HepG2 (cell line): ENCODE data around the gene RBM26. TPM values are rescaled to one million over a fixed set of nuclear protein-coding genes. Genes with fewer than 3 reads are reported as not detected.

Source experiments
- ATAC-seq: fragments of 200-7000 bp; cut with Tn5 transposase; 3 replicates; pipeline ENCODE4 v1.9.1; 2020; ENCODE audit warnings: mild to moderate bottlenecking, moderate library complexity
- BruUV-seq: library from RNA; stranded (reverse); fragments of 400-500 nt; replicated peaks from 2 replicates; lab custom pipeline; 2021; lab: Mats Ljungman, UMichigan
- CTCF ChIA-PET: fragments of 300-600 bp; formaldehyde crosslinking; extraction: SDS; loops from one replicate; lab custom pipeline; 2021; ENCODE audit warnings: low total read pairs, inconsistent platforms, low intra/inter-chr PET ratio; lab: Yijun Ruan, JAX
- POLR2A ChIA-PET: fragments of 350-600 bp; sonication (Branson Sonifier 250); formaldehyde crosslinking; loops from one replicate; lab custom pipeline; 2020; ENCODE audit warnings: antibody characterized with exemption, inconsistent platforms; lab: Yijun Ruan, JAX
- DNase-seq: peaks from one replicate; pipeline ENCODE4 v3.0.0-alpha.2; 2015; ENCODE audit warnings: low spot score
- FAIRE-seq: peaks from 3 replicates; lab custom pipeline; 2011; peaks lifted over from hg19 to GRCh38; lab: Jason Lieb, UNC
- H2AFZ ChIP-seq: one replicate; pipeline ENCODE4 v1.6.1; 2011; ENCODE audit warnings: low read length, inconsistent platforms
- H3K27ac ChIP-seq: fragments of 300-600 bp; 3 replicates; pipeline ENCODE4 v1.8.0; 2011; ENCODE audit warnings: mixed run types, mild to moderate bottlenecking, mixed read lengths, low read length, inconsistent platforms; ENCODE audit not compliant: insufficient read depth; ENCODE audit errors: extremely low read length
- H3K27me3 ChIP-seq, 2 experiments: fragments of 200-600 bp in 1 of 2; 2 replicates in 1 of 2; 3 replicates in 1 of 2; pipeline versions ENCODE4 v1.6.0 to v1.8.0; 2011; ENCODE audit warnings: low read length in 2 of 2, mild to moderate bottlenecking in 2 of 2, moderate library complexity in 2 of 2, inconsistent platforms in 1 of 2; ENCODE audit not compliant: insufficient read depth in 2 of 2, control insufficient read depth in 1 of 2
- H3K36me3 ChIP-seq, 2 experiments: fragments of 200-600 bp in 1 of 2; replicated peaks in 1 of 2; 2 replicates in 1 of 2; 3 replicates in 1 of 2; pipeline versions ENCODE4 v1.5.1 to v1.8.0; 2011; ENCODE audit warnings: low read length in 2 of 2, inconsistent platforms in 1 of 2; ENCODE audit not compliant: insufficient read depth in 2 of 2, control insufficient read depth in 1 of 2
- H3K4me1 ChIP-seq: 2 replicates; pipeline ENCODE4 v1.5.1; 2012; ENCODE audit warnings: low read length, inconsistent platforms; ENCODE audit not compliant: insufficient read depth
- H3K4me2 ChIP-seq: 2 replicates; pipeline ENCODE4 v1.6.0; 2011; ENCODE audit warnings: low read depth, low read length, inconsistent platforms
- H3K4me3 ChIP-seq, 3 experiments: fragments of 200-600 bp in 1 of 3; sonication (generic), shearing (Covaris generic) in 1 of 3; replicated peaks in 1 of 3; 2 replicates each; pipeline ENCODE4 v1.5.1; 2011 to 2016; ENCODE audit warnings: low read length in 3 of 3, inconsistent platforms in 2 of 3, low read depth in 2 of 3, mild to moderate bottlenecking in 2 of 3, control low read depth in 1 of 3, mixed read lengths in 1 of 3; ENCODE audit not compliant: insufficient read depth in 1 of 3
- H3K79me2 ChIP-seq: one replicate; pipeline ENCODE4 v1.6.1; 2011; ENCODE audit warnings: low read length, inconsistent platforms; ENCODE audit not compliant: insufficient read depth
- H3K9ac ChIP-seq: 2 replicates; pipeline ENCODE4 v1.6.0; 2011; ENCODE audit warnings: mild to moderate bottlenecking, low read depth, low read length, inconsistent platforms; ENCODE audit not compliant: insufficient read depth
- H3K9me3 ChIP-seq: 2 replicates; pipeline ENCODE4 v1.5.1; 2012; ENCODE audit warnings: mild to moderate bottlenecking, low read length
- H4K20me1 ChIP-seq: 2 replicates; pipeline ENCODE4 v1.6.0; 2011; ENCODE audit warnings: inconsistent platforms, mild to moderate bottlenecking, low read length, moderate library complexity; ENCODE audit not compliant: insufficient read depth
- ATF7-NPFF ChIP-seq: sonication (generic); formaldehyde crosslinking; IDR thresholded peaks from 2 replicates; pipeline ENCODE4 v1.8.1; 2023; ENCODE audit warnings: mild to moderate bottlenecking, low read depth, missing genetic modification reagents, moderate library complexity
- HOXA5 ChIP-seq: sonication (generic); formaldehyde crosslinking; IDR thresholded peaks from 2 replicates; pipeline ENCODE4 v1.4.0; 2020; ENCODE audit warnings: missing genetic modification reagents
- KDM2A ChIP-seq: sonication (generic); formaldehyde crosslinking; IDR thresholded peaks from 2 replicates; pipeline ENCODE4 v1.4.0; 2020; ENCODE audit warnings: low read depth, missing genetic modification reagents, borderline replicate concordance
- NPAS2 ChIP-seq: sonication (generic); formaldehyde crosslinking; IDR thresholded peaks from 2 replicates; pipeline ENCODE4 v1.8.0; 2022; ENCODE audit warnings: mild to moderate bottlenecking, missing genetic modification reagents, borderline replicate concordance
- PHF5A ChIP-seq: IDR thresholded peaks from one replicate; pipeline ENCODE4 v1.6.1; 2018; ENCODE audit warnings: low read depth, missing genetic modification reagents; ENCODE audit not compliant: unreplicated experiment
- TAF1 ChIP-seq: sonication (generic); formaldehyde crosslinking; IDR thresholded peaks from 2 replicates; pipeline ENCODE4 v1.4.0; 2020; ENCODE audit warnings: missing genetic modification reagents
- TARDBP ChIP-seq: sonication (generic); formaldehyde crosslinking; IDR thresholded peaks from 2 replicates; pipeline ENCODE4 v1.8.0; 2022; ENCODE audit warnings: mild to moderate bottlenecking, missing genetic modification reagents
- ZBTB8A ChIP-seq: sonication (generic); formaldehyde crosslinking; IDR thresholded peaks from 2 replicates; pipeline ENCODE4 v1.4.0; 2020; ENCODE audit warnings: mild to moderate bottlenecking, low read depth, missing genetic modification reagents, borderline replicate concordance
- ZNF326 ChIP-seq: sonication (generic); formaldehyde crosslinking; IDR thresholded peaks from 2 replicates; pipeline ENCODE4 v1.4.0; 2020; ENCODE audit warnings: missing genetic modification reagents, borderline replicate concordance
- ZNF468 ChIP-seq: sonication (generic); formaldehyde crosslinking; IDR thresholded peaks from 2 replicates; pipeline ENCODE4 v1.8.0; 2022; ENCODE audit warnings: mild to moderate bottlenecking, moderate library complexity, missing genetic modification reagents
- ZNF484 ChIP-seq: sonication (generic); formaldehyde crosslinking; IDR thresholded peaks from 2 replicates; pipeline ENCODE4 v1.5.1; 2020; ENCODE audit warnings: mild to moderate bottlenecking, low read depth, missing genetic modification reagents, borderline replicate concordance
- ZNF501 ChIP-seq: sonication (generic); formaldehyde crosslinking; IDR thresholded peaks from 2 replicates; pipeline ENCODE4 v1.5.1; 2020; ENCODE audit warnings: mild to moderate bottlenecking, moderate library complexity, missing genetic modification reagents
- ZSCAN20 ChIP-seq: sonication (generic); formaldehyde crosslinking; IDR thresholded peaks from 2 replicates; pipeline ENCODE4 v1.4.0; 2020; ENCODE audit warnings: missing genetic modification reagents, mild to moderate bottlenecking, borderline replicate concordance
- ZSCAN25 ChIP-seq: sonication (generic); formaldehyde crosslinking; IDR thresholded peaks from 2 replicates; pipeline ENCODE4 v1.8.0; 2022; ENCODE audit warnings: mild to moderate bottlenecking, missing genetic modification reagents
- WGBS: methylation state at CpG from one replicate; pipeline ENCODE4 v1.1.6; 2017; ENCODE audit warnings: low lambda C conversion rate; 5-methylcytosine and 5-hydroxymethylcytosine counted together
- in situ Hi-C: cut with HindIII; loops from 2 replicates; pipeline ENCODE4 v1.10.0; 2017; ENCODE audit warnings: low pct_unique_long_range_greater_than_20kb; ENCODE audit not compliant: extremely low pct_ligation_motif_present
- intact Hi-C: fragments of 100-400 bp; cut with micrococcal nuclease; formaldehyde crosslinking; loops from one replicate; pipeline ENCODE4 v1.10.0; 2022; ENCODE audit not compliant: unreplicated experiment
- polyA plus RNA-seq, 8 experiments: library from polyadenylated mRNA; depleted of rRNA in 3 of 8; stranded (reverse) in 7 of 8; unstranded in 1 of 8; fragments of >200 nt; fragmentation: Illumina TruSeq in 4 of 8; extraction: Trizol in 4 of 8; gene quantifications; 2 replicates each; pipeline versions ENCODE4 v1.2.1 to v1.2.3, GENCODE V29; 2011 to 2016; ENCODE audit warnings: low read depth in 4 of 8, missing spikeins in 1 of 8, mixed read lengths in 1 of 8; ENCODE audit not compliant: insufficient read depth in 1 of 8
- total RNA-seq, 5 experiments: library from RNA; depleted of rRNA; stranded (reverse); fragments of >200 nt; fragmentation: Illumina TruSeq; extraction: Trizol; gene quantifications; 2 replicates each; pipeline ENCODE4 v1.2.3, GENCODE V29; 2016; ENCODE audit warnings: low read depth in 1 of 5
- TF ChIP-seq, protein P1 (sequence below): fragments of 450-650 bp; IDR thresholded peaks from 2 replicates; pipeline ENCODE4 v1.6.1; 2017
- TF ChIP-seq, protein P2 (sequence below): sonication (generic); formaldehyde crosslinking; IDR thresholded peaks from 2 replicates; pipeline ENCODE4 v1.4.0; 2020; ENCODE audit warnings: missing genetic modification reagents
- TF ChIP-seq, protein P3 (sequence below): sonication (generic); formaldehyde crosslinking; IDR thresholded peaks from 2 replicates; pipeline ENCODE4 v1.4.0; 2020; ENCODE audit warnings: missing genetic modification reagents

The RBM26 gene
- total and polyA plus RNA-seq, 2 of the 13 experiments (the other 11 are each of a cell fraction or from before 2014, with no cell fraction given), result 19.4 to 34.4 TPM

GRCh38 chr13:79409828-79410227, 3.8 kb upstream of the RBM26 start:
- BruUV-seq, result no TSS peak
- DNase-seq (no peak), ATAC-seq (no peak), FAIRE-seq (no peak)
- no peak overlapping the region for H3K27ac ChIP-seq
- H3K27me3 ChIP-seq, result no peaks in the 10 kb centered on the region; a peak in 1 of 5 replicates
- no peak overlapping the region for H3K4me2 ChIP-seq
- H3K79me2 ChIP-seq, result peaks cover 23% of the 10 kb centered on the region
- no peak overlapping the region for H2AFZ ChIP-seq
- no peak overlapping the region for H3K9ac ChIP-seq
- CTCF ChIA-PET, result no interaction called here
- no peaks in the 10 kb centered on the region for H3K9me3 ChIP-seq
- in situ Hi-C loops, result loop anchor here (25.0 kb wide), 1 partner anchor 927 kb away; the partner anchor contains the start of gene SPRY2
- peaks cover 12% of the 10 kb centered on the region; the same call in 1 of the 2 replicates for H3K4me1 ChIP-seq
- WGBS, result 71% methylated on average over 4 of the region's 4 CpGs
- H3K36me3 ChIP-seq, result no peaks in the 10 kb centered on the region
- POLR2A ChIA-PET, result no interaction called here
- intact Hi-C loops, result loop anchor here (5.0 kb wide), 1 partner anchor 932 kb away; the partner anchor contains the start of gene SPRY2
- no peaks in the 10 kb centered on the region for H4K20me1 ChIP-seq
- TF ChIP-seq ATF7-NPFF (CRISPR knock-in tag) (no peak), ZBTB8A (CRISPR knock-in tag) (no peak), ZNF326 (CRISPR knock-in tag) (no peak), TARDBP (CRISPR knock-in tag) (no peak), ZNF468 (CRISPR knock-in tag) (no peak), NPAS2 (no peak), ZNF501 (CRISPR knock-in tag) (no peak), ZNF484 (no peak), KDM2A (CRISPR knock-in tag) (no peak), ZSCAN25 (no peak), TAF1 (CRISPR knock-in tag) (no peak), ZSCAN20 (no peak), PHF5A (CRISPR knock-in tag) (no peak), HOXA5 (no peak)
- TF ChIP-seq, protein P1, sequence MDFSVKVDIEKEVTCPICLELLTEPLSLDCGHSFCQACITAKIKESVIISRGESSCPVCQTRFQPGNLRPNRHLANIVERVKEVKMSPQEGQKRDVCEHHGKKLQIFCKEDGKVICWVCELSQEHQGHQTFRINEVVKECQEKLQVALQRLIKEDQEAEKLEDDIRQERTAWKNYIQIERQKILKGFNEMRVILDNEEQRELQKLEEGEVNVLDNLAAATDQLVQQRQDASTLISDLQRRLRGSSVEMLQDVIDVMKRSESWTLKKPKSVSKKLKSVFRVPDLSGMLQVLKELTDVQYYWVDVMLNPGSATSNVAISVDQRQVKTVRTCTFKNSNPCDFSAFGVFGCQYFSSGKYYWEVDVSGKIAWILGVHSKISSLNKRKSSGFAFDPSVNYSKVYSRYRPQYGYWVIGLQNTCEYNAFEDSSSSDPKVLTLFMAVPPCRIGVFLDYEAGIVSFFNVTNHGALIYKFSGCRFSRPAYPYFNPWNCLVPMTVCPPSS, result no peak
- TF ChIP-seq, protein P2, sequence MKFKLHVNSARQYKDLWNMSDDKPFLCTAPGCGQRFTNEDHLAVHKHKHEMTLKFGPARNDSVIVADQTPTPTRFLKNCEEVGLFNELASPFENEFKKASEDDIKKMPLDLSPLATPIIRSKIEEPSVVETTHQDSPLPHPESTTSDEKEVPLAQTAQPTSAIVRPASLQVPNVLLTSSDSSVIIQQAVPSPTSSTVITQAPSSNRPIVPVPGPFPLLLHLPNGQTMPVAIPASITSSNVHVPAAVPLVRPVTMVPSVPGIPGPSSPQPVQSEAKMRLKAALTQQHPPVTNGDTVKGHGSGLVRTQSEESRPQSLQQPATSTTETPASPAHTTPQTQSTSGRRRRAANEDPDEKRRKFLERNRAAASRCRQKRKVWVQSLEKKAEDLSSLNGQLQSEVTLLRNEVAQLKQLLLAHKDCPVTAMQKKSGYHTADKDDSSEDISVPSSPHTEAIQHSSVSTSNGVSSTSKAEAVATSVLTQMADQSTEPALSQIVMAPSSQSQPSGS (CRISPR knock-in tag), result no peak
- TF ChIP-seq, protein P3, sequence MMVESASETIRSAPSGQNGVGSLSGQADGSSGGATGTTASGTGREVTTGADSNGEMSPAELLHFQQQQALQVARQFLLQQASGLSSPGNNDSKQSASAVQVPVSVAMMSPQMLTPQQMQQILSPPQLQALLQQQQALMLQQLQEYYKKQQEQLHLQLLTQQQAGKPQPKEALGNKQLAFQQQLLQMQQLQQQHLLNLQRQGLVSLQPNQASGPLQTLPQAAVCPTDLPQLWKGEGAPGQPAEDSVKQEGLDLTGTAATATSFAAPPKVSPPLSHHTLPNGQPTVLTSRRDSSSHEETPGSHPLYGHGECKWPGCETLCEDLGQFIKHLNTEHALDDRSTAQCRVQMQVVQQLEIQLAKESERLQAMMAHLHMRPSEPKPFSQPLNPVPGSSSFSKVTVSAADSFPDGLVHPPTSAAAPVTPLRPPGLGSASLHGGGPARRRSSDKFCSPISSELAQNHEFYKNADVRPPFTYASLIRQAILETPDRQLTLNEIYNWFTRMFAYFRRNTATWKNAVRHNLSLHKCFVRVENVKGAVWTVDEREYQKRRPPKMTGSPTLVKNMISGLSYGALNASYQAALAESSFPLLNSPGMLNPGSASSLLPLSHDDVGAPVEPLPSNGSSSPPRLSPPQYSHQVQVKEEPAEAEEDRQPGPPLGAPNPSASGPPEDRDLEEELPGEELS (CRISPR knock-in tag), result no peak
- H3K4me3 ChIP-seq, result no peak overlapping the region
